ENCODE measurements around the gene GLYR1.

DNA sequence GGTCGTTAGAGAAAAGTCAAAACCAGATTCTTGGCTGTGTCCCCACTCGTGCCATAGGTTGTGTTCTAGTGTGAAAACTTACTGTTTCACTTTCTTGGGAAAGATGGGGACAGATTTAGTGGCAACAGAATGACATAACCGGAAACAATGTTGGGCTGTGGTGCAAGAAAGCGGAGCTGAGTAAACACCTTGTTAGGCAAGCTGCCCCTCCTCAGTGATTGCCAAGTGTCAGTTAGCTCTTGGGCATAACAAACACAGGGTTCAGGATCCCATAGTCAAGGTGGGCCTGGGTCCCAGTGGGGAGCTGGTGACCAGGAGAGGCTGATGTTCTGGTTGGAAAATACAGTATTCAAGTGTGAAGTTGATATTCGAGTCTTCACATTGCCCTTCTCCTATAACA is 15.6 kb upstream of the GLYR1 start:
- TF ChIP-seq, protein P1, sequence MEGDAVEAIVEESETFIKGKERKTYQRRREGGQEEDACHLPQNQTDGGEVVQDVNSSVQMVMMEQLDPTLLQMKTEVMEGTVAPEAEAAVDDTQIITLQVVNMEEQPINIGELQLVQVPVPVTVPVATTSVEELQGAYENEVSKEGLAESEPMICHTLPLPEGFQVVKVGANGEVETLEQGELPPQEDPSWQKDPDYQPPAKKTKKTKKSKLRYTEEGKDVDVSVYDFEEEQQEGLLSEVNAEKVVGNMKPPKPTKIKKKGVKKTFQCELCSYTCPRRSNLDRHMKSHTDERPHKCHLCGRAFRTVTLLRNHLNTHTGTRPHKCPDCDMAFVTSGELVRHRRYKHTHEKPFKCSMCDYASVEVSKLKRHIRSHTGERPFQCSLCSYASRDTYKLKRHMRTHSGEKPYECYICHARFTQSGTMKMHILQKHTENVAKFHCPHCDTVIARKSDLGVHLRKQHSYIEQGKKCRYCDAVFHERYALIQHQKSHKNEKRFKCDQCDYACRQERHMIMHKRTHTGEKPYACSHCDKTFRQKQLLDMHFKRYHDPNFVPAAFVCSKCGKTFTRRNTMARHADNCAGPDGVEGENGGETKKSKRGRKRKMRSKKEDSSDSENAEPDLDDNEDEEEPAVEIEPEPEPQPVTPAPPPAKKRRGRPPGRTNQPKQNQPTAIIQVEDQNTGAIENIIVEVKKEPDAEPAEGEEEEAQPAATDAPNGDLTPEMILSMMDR (conservative IDR thresholded peaks at IDR 0.05; ENCODE audit: low read depth in 2 of 2): no peak
- TF ChIP-seq EZH2 (IDR thresholded peaks at IDR 0.05; ENCODE audit: low read depth, unreplicated experiment): no peak
- no peak for TF ChIP-seq EZH2phosphoT487 (IDR thresholded peaks at IDR 0.05; ENCODE audit: unreplicated experiment)
- no peak for TF ChIP-seq POLR2AphosphoS5 (IDR thresholded peaks at IDR 0.05; ENCODE audit: low read depth)

All from GM23338 (cell line).